Measurements from ENCODE around the gene SIL1.

The SIL1 gene

DNA sequence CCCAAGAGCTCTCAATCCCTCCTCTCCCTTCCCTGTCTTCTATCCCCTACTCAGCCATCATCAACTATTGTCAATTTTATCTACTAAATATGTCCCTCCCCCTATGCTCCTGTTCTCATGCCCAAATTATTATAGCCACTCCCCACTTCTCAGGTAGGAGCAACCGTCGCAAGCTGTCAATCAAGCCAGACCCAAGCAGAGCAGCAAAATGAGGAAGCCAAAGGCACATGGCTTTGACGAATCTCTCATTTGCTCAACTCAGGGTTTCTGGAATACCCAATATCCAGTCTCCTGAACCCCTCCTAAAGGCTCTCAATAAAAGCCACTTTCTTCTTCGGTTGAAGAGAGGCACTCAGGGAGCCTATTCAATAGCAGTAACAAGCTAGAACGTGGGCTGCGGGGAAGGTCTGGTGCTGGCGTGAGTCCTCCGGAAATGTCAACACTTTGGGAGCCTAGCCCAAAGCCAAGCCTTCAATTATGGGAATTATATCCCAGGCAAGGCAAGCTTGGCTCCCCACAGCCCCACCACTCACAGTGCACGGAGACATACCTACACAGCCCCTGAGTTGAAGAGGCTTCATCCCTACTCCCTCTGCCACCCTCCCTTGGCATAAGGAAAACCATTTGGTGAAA is 47.7 kb downstream of the SIL1 start:
- Histone ChIP-seq H3K18ac (ENCODE audit: low read depth in 1 of 2, low read length in 2 of 2) (no peak overlapping the region), H3K14ac (ENCODE audit: low read length in 2 of 2) (no peak overlapping the region), H2AK5ac (ENCODE audit: low read length, severe bottlenecking) (no peak overlapping the region), H3K4me3 (ENCODE audit: insufficient read depth in 1 of 2, low read depth in 1 of 2, low read length in 2 of 2) (no peak overlapping the region), H2BK12ac (ENCODE audit: low read length in 2 of 2) (no peak overlapping the region), H2BK15ac (ENCODE audit: low read depth, poor library complexity, severe bottlenecking) (no peak overlapping the region), H3K9me3 (ENCODE audit: control insufficient read depth, low read length) (no peaks in the 10 kb centered on the region), H3K4me2 (ENCODE audit: low read length, poor library complexity, severe bottlenecking) (no peak overlapping the region), H3K4ac (ENCODE audit: low read depth in 1 of 2, low read length in 2 of 2) (no peak overlapping the region), H3K27me3 (ENCODE audit: control insufficient read depth in 1 of 2, insufficient read depth in 1 of 2, low read length in 2 of 2) (no peaks in the 10 kb centered on the region), H2BK120ac (ENCODE audit: low read depth, low read length) (no peak overlapping the region), H3K9ac (ENCODE audit: low read length) (no peak overlapping the region), H3K36me3 (ENCODE audit: control insufficient read depth in 1 of 2, insufficient read depth in 2 of 2, low read depth in 1 of 2, low read length in 2 of 2) (no peaks in the 10 kb centered on the region), H3K23ac (ENCODE audit: low read length in 2 of 2) (no peak overlapping the region), H3K27ac (ENCODE audit: low read length, poor library complexity, severe bottlenecking) (no peak overlapping the region), H4K91ac (ENCODE audit: low read length) (no peak overlapping the region), H2AFZ (ENCODE audit: low read depth, low read length) (no peak overlapping the region), H3K79me1 (replicated peaks; ENCODE audit: low read length, poor library complexity, severe bottlenecking) (peaks cover 39% of the 10 kb centered on the region), H3K4me1 (ENCODE audit: control insufficient read depth, insufficient read depth, low read depth, low read length) (peaks cover 3% of the 10 kb centered on the region), H4K8ac (ENCODE audit: low read length) (no peak overlapping the region), H2BK5ac (ENCODE audit: low read depth, low read length, poor library complexity, severe bottlenecking) (no peak overlapping the region)
- DNase-seq, result no peak
- 95% methylated on average over 8 of the region's 9 CpGs for WGBS

DNA sequence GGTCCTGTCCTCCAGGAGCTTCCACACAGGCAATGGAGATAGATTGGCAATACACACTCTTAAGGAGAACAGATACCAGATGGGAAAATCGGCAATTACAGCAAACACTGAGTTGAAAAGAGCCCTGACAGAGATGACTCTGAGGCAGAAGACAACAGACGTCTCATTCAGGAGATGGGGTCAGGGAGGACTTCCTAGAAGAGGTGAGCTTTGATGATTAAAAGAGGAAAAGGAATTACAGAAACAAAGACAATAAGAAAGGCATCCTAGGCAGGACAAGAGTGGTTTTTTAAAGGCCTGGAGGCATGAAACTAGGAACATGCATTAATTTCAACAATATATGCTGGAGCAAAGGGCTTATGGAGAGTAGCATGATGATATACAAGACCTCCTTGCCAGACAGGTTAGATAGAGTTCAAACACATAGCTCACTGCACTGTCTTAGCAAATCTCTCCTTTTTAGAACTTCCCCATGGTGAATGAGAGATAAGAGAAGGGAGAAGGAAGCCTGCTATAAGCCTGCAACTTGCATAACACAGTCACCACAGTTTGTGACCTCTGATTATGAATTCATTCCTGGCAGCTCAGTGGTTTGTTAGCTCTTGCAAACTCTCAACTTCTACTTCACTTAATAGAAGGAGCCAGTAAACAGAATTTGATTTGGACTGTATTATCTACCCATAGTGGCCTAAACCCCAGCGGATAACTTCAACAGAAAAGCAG is 48.5 kb downstream of the SIL1 start:
- 61% methylated on average over 3 of the region's 3 CpGs for WGBS
- H2AK5ac ChIP-seq (ENCODE audit: low read length, severe bottlenecking), result no peak overlapping the region

DNA sequence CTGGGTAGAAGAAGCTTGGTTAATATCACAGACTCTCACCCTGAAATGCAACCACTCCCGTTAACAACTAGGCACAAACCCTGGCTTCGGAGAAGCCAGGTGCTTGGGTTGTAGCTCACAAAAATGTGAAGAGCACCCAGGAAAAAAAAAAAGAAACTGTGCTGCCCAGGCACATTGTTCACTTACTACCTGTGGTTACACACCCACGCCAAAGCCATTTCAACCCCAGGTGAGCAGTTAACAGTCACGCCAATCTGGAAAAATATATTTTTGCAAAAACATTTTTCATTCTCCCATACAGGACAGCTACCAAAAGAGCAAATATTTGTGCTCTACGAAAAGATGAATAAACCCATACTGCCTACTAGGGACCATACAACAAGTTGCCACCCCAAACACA is 49.2 kb downstream of the SIL1 start:
- H3K36me3 ChIP-seq (ENCODE audit: control insufficient read depth in 1 of 2, insufficient read depth in 2 of 2, low read depth in 1 of 2, low read length in 2 of 2), result no peaks in the 10 kb centered on the region
- H2BK120ac ChIP-seq (ENCODE audit: low read depth, low read length), result no peak overlapping the region
- H3K14ac ChIP-seq (ENCODE audit: low read length in 2 of 2), result no peak overlapping the region
- H3K9ac ChIP-seq (ENCODE audit: low read length), result no peak overlapping the region
- no peak overlapping the region for H3K4me2 ChIP-seq (ENCODE audit: low read length, poor library complexity, severe bottlenecking)
- H2AK5ac ChIP-seq (ENCODE audit: low read length, severe bottlenecking), result no peak overlapping the region
- H4K8ac ChIP-seq (ENCODE audit: low read length), result no peak overlapping the region
- H2AFZ ChIP-seq (ENCODE audit: low read depth, low read length), result no peak overlapping the region
- H3K4ac ChIP-seq (ENCODE audit: low read depth in 1 of 2, low read length in 2 of 2), result no peak overlapping the region
- no peaks in the 10 kb centered on the region for H3K9me3 ChIP-seq (ENCODE audit: control insufficient read depth, low read length)
- no peak overlapping the region for H3K18ac ChIP-seq (ENCODE audit: low read depth in 1 of 2, low read length in 2 of 2)
- H3K4me1 ChIP-seq (ENCODE audit: control insufficient read depth, insufficient read depth, low read depth, low read length), result peaks cover 3% of the 10 kb centered on the region
- H3K79me1 ChIP-seq (replicated peaks; ENCODE audit: low read length, poor library complexity, severe bottlenecking), result peaks cover 37% of the 10 kb centered on the region
- H2BK12ac ChIP-seq (ENCODE audit: low read length in 2 of 2), result no peak overlapping the region
- H3K27me3 ChIP-seq (ENCODE audit: control insufficient read depth in 1 of 2, insufficient read depth in 1 of 2, low read length in 2 of 2), result no peaks in the 10 kb centered on the region
- no peak overlapping the region for H3K27ac ChIP-seq (ENCODE audit: low read length, poor library complexity, severe bottlenecking)
- H3K4me3 ChIP-seq (ENCODE audit: insufficient read depth in 1 of 2, low read depth in 1 of 2, low read length in 2 of 2), result no peak overlapping the region
- H3K23ac ChIP-seq (ENCODE audit: low read length in 2 of 2), result no peak overlapping the region
- no peak overlapping the region for H2BK5ac ChIP-seq (ENCODE audit: low read depth, low read length, poor library complexity, severe bottlenecking)
- H4K91ac ChIP-seq (ENCODE audit: low read length), result no peak overlapping the region
- 87% methylated on average over 5 of the region's 5 CpGs for WGBS
- DNase-seq, result no peak
- H2BK15ac ChIP-seq (ENCODE audit: low read depth, poor library complexity, severe bottlenecking), result no peak overlapping the region

More for the DNA sequence above, 48.5 kb downstream of the SIL1 start:
- Histone ChIP-seq H3K36me3 (ENCODE audit: control insufficient read depth in 1 of 2, insufficient read depth in 2 of 2, low read depth in 1 of 2, low read length in 2 of 2) (no peaks in the 10 kb centered on the region), H3K4ac (ENCODE audit: low read depth in 1 of 2, low read length in 2 of 2) (no peak overlapping the region), H3K14ac (ENCODE audit: low read length in 2 of 2) (no peak overlapping the region), H3K27ac (ENCODE audit: low read length, poor library complexity, severe bottlenecking) (no peak overlapping the region), H3K18ac (ENCODE audit: low read depth in 1 of 2, low read length in 2 of 2) (no peak overlapping the region), H2BK120ac (ENCODE audit: low read depth, low read length) (no peak overlapping the region), H3K23ac (ENCODE audit: low read length in 2 of 2) (no peak overlapping the region), H2AFZ (ENCODE audit: low read depth, low read length) (no peak overlapping the region), H3K79me1 (replicated peaks; ENCODE audit: low read length, poor library complexity, severe bottlenecking) (peaks cover 35% of the 10 kb centered on the region), H4K91ac (ENCODE audit: low read length) (no peak overlapping the region), H4K8ac (ENCODE audit: low read length) (no peak overlapping the region), H3K4me2 (ENCODE audit: low read length, poor library complexity, severe bottlenecking) (no peak overlapping the region), H3K4me1 (ENCODE audit: control insufficient read depth, insufficient read depth, low read depth, low read length) (peaks cover 3% of the 10 kb centered on the region), H2BK5ac (ENCODE audit: low read depth, low read length, poor library complexity, severe bottlenecking) (no peak overlapping the region), H2BK15ac (ENCODE audit: low read depth, poor library complexity, severe bottlenecking) (no peak overlapping the region), H2BK12ac (ENCODE audit: low read length in 2 of 2) (no peak overlapping the region), H3K27me3 (ENCODE audit: control insufficient read depth in 1 of 2, insufficient read depth in 1 of 2, low read length in 2 of 2) (no peaks in the 10 kb centered on the region), H3K9me3 (ENCODE audit: control insufficient read depth, low read length) (no peaks in the 10 kb centered on the region), H3K4me3 (ENCODE audit: insufficient read depth in 1 of 2, low read depth in 1 of 2, low read length in 2 of 2) (no peak overlapping the region), H3K9ac (ENCODE audit: low read length) (no peak overlapping the region)
- DNase-seq, result peak; percentile 49

DNA sequence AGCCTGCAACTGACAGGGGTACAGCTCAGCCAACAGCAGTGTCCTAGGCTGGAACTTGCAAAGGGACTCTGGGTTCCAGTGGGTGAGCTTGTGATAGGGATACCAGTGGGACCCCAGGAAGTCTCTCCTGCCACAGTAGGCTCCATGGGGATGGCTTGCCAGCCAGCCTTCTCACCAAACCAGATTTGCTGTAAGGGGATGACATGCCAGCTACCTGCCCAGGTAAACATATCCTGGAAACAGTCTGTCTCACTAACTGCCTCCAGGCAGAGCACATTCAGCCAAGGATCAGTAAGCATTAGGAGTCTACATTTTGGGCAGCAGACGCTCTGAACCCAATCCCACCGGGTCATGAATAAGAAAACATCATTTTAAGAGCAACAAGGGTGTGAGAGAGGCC is 49.9 kb downstream of the SIL1 start:
- H3K14ac ChIP-seq (ENCODE audit: low read length in 2 of 2), result peak overlapping the region in 1 of 2 experiments; percentile 71
- H2BK5ac ChIP-seq (ENCODE audit: low read depth, low read length, poor library complexity, severe bottlenecking), result no peak overlapping the region
- no peak overlapping the region for H4K8ac ChIP-seq (ENCODE audit: low read length)
- H3K27me3 ChIP-seq (ENCODE audit: control insufficient read depth in 1 of 2, insufficient read depth in 1 of 2, low read length in 2 of 2), result no peaks in the 10 kb centered on the region
- no peaks in the 10 kb centered on the region for H3K9me3 ChIP-seq (ENCODE audit: control insufficient read depth, low read length)
- no peak overlapping the region for H3K27ac ChIP-seq (ENCODE audit: low read length, poor library complexity, severe bottlenecking)
- peak overlapping the region in 1 of 2 experiments; percentile 59 for H2BK12ac ChIP-seq (ENCODE audit: low read length in 2 of 2)
- H3K36me3 ChIP-seq (ENCODE audit: control insufficient read depth in 1 of 2, insufficient read depth in 2 of 2, low read depth in 1 of 2, low read length in 2 of 2), result no peaks in the 10 kb centered on the region
- H2AFZ ChIP-seq (ENCODE audit: low read depth, low read length), result no peak overlapping the region
- H3K18ac ChIP-seq (ENCODE audit: low read depth in 1 of 2, low read length in 2 of 2), result peak overlapping the region in 1 of 2 experiments; percentile 54
- H3K4ac ChIP-seq (ENCODE audit: low read depth in 1 of 2, low read length in 2 of 2), result peak overlapping the region in 1 of 2 experiments; percentile 5
- peak overlapping the region; percentile 24 for H2BK120ac ChIP-seq (ENCODE audit: low read depth, low read length)
- no peak overlapping the region for H2BK15ac ChIP-seq (ENCODE audit: low read depth, poor library complexity, severe bottlenecking)
- H3K23ac ChIP-seq (ENCODE audit: low read length in 2 of 2), result no peak overlapping the region
- no peak overlapping the region for H3K9ac ChIP-seq (ENCODE audit: low read length)
- H3K79me1 ChIP-seq (replicated peaks; ENCODE audit: low read length, poor library complexity, severe bottlenecking), result peaks cover 37% of the 10 kb centered on the region
- WGBS, result 96% methylated on average over 2 of the region's 2 CpGs
- no peak for DNase-seq
- H3K4me1 ChIP-seq (ENCODE audit: control insufficient read depth, insufficient read depth, low read depth, low read length), result peaks cover 3% of the 10 kb centered on the region
- no peak overlapping the region for H4K91ac ChIP-seq (ENCODE audit: low read length)
- no peak overlapping the region for H3K4me3 ChIP-seq (ENCODE audit: insufficient read depth in 1 of 2, low read depth in 1 of 2, low read length in 2 of 2)
- no peak overlapping the region for H2AK5ac ChIP-seq (ENCODE audit: low read length, severe bottlenecking)
- no peak overlapping the region for H3K4me2 ChIP-seq (ENCODE audit: low read length, poor library complexity, severe bottlenecking)

Measured in mesenchymal stem cell (in vitro differentiated cells and primary cell).